ENCODE data around the gene DDX1. TPM values are rescaled to one million over a fixed set of nuclear protein-coding genes. Genes with fewer than 3 reads are reported as not detected.

The DDX1 gene
- polyA plus RNA-seq, 1 donor (not counting 4 experiments of a cell fraction or from before 2014, with no cell fraction given), result 140 TPM

- no peaks in the 10 kb centered on the region for H3K79me2 ChIP-seq (ENCODE audit: control insufficient read depth, insufficient read depth, low read length)
- H3K27ac ChIP-seq (ENCODE audit: control insufficient read depth, insufficient read depth, low read length), result no peak overlapping the region
- no peaks in the 10 kb centered on the region for H3K4me1 ChIP-seq (ENCODE audit: control insufficient read depth, extremely low read depth, insufficient read depth, low read length)
- no peak overlapping the region for H2AFZ ChIP-seq (ENCODE audit: control insufficient read depth, low read length)
- dilution Hi-C loops (cut with MboI; ENCODE audit: extremely low pct_ligation_motif_present, low sequenced_read_pairs), result no loop called here
- H3K4me3 ChIP-seq (ENCODE audit: control insufficient read depth in 2 of 3, extremely low read depth in 1 of 3, insufficient read depth in 2 of 3, low read depth in 1 of 3, low read length in 3 of 3), result no peak overlapping the region
- H3K9me3 ChIP-seq (ENCODE audit: control insufficient read depth, low read depth, low read length), result no peaks in the 10 kb centered on the region
- DNase-seq (ENCODE audit: low read depth, low spot score), result no peak
- no peak for FAIRE-seq
- H3K9me1 ChIP-seq (ENCODE audit: control insufficient read depth, extremely low read depth, insufficient read depth, low read length), result no peaks in the 10 kb centered on the region
- H3K9ac ChIP-seq (ENCODE audit: control insufficient read depth, extremely low read depth, insufficient read depth, low read length), result no peak overlapping the region
- no peaks in the 10 kb centered on the region for H4K20me1 ChIP-seq (ENCODE audit: control insufficient read depth, extremely low read depth, insufficient read depth, low read length)
- H3K4me2 ChIP-seq (ENCODE audit: control insufficient read depth, extremely low read depth, insufficient read depth, low read depth, low read length), result no peak overlapping the region
- peaks cover 14 to 16% of the 10 kb centered on the region in 2 experiments for H3K36me3 ChIP-seq (ENCODE audit: control insufficient read depth in 2 of 2, extremely low read depth in 1 of 2, insufficient read depth in 2 of 2, low read length in 2 of 2)
- TF ChIP-seq EZH2 (IDR thresholded peaks at IDR 0.05; ENCODE audit: low read length) (no peak), CTCF (optimal IDR thresholded peaks at IDR 0.05 in 1 of 3, IDR thresholded peaks at IDR 0.05 in 1 of 3, conservative IDR thresholded peaks at IDR 0.05 in 1 of 3; ENCODE audit: extremely low read depth in 1 of 3, insufficient read depth in 2 of 3, low read length in 3 of 3) (no peak)
- H3K27me3 ChIP-seq (ENCODE audit: control insufficient read depth, extremely low read depth, insufficient read depth, low read length), result no peaks in the 10 kb centered on the region
Observed at GRCh38 chr2:15613736-15614429, 22.2 kb downstream of the DDX1 start.

GRCh38 chr2:15614545-15615300 lies 23.1 kb downstream of the DDX1 start:
- Histone ChIP-seq H3K4me2 (ENCODE audit: control insufficient read depth, extremely low read depth, insufficient read depth, low read depth, low read length) (no peak overlapping the region), H3K27me3 (ENCODE audit: control insufficient read depth, extremely low read depth, insufficient read depth, low read length) (no peaks in the 10 kb centered on the region), H3K9me1 (ENCODE audit: control insufficient read depth, extremely low read depth, insufficient read depth, low read length) (no peaks in the 10 kb centered on the region)

More at GRCh38 chr2:15614545-15615300, 23.1 kb downstream of the DDX1 start:
- Histone ChIP-seq H3K9me3 (ENCODE audit: control insufficient read depth, low read depth, low read length) (no peaks in the 10 kb centered on the region), H3K4me1 (ENCODE audit: control insufficient read depth, extremely low read depth, insufficient read depth, low read length) (no peaks in the 10 kb centered on the region), H4K20me1 (ENCODE audit: control insufficient read depth, extremely low read depth, insufficient read depth, low read length) (no peaks in the 10 kb centered on the region), H3K79me2 (ENCODE audit: control insufficient read depth, insufficient read depth, low read length) (no peaks in the 10 kb centered on the region), H3K27ac (ENCODE audit: control insufficient read depth, insufficient read depth, low read length) (no peak overlapping the region), H3K9ac (ENCODE audit: control insufficient read depth, extremely low read depth, insufficient read depth, low read length) (no peak overlapping the region), H3K36me3 (ENCODE audit: control insufficient read depth in 2 of 2, extremely low read depth in 1 of 2, insufficient read depth in 2 of 2, low read length in 2 of 2) (peaks cover 14 to 18% of the 10 kb centered on the region in 2 experiments), H3K4me3 (ENCODE audit: control insufficient read depth in 2 of 3, extremely low read depth in 1 of 3, insufficient read depth in 2 of 3, low read depth in 1 of 3, low read length in 3 of 3) (no peak overlapping the region), H2AFZ (ENCODE audit: control insufficient read depth, low read length) (no peak overlapping the region)
- TF ChIP-seq EZH2 (IDR thresholded peaks at IDR 0.05; ENCODE audit: low read length) (no peak), CTCF (optimal IDR thresholded peaks at IDR 0.05 in 1 of 3, IDR thresholded peaks at IDR 0.05 in 1 of 3, conservative IDR thresholded peaks at IDR 0.05 in 1 of 3; ENCODE audit: extremely low read depth in 1 of 3, insufficient read depth in 2 of 3, low read length in 3 of 3) (no peak)
- no peak for FAIRE-seq
- no peak for DNase-seq (ENCODE audit: low read depth, low spot score)
- dilution Hi-C loops (cut with MboI; ENCODE audit: extremely low pct_ligation_motif_present, low sequenced_read_pairs), result no loop called here

Measured in keratinocyte (primary cell).